PC-9 (cell line): ENCODE results near the gene TSPAN11. TPM values are rescaled to one million over a fixed set of nuclear protein-coding genes. Genes with fewer than 3 reads are reported as not detected.

ENCODE experiments used
- BruUV-seq: library from RNA; stranded (reverse); fragments of 400-500 nt; replicated peaks from 2 replicates; lab custom pipeline; 2021; lab: Mats Ljungman, UMichigan
- CTCF ChIA-PET: fragments of 300-600 bp; sonication (Branson Sonifier 250); formaldehyde crosslinking; loops from one replicate; lab custom pipeline; 2022; ENCODE audit warnings: antibody characterized with exemption; lab: Charles Lee
- POLR2A ChIA-PET: fragments of 300-600 bp; sonication (Branson Sonifier 250); formaldehyde crosslinking; loops from one replicate; lab custom pipeline; 2022; ENCODE audit warnings: antibody characterized with exemption; ENCODE audit not compliant: unreplicated experiment; lab: Charles Lee
- DNase-seq, 2 experiments: peaks; one replicate each; pipeline versions ENCODE4 v3.0.0 to v3.0.0-alpha.2; 2015 to 2022; ENCODE audit warnings: mixed read lengths in 1 of 2
- H2AFZ ChIP-seq: fragments of 200-600 bp; sonication (generic); 2 replicates; pipeline ENCODE4 v1.8.1; 2017; ENCODE audit warnings: antibody characterized with exemption
- H3F3A ChIP-seq: fragments of 200-600 bp; sonication (generic); 2 replicates; pipeline ENCODE4 v1.8.1; 2017; ENCODE audit warnings: antibody characterized with exemption, mild to moderate bottlenecking, low read depth; ENCODE audit not compliant: insufficient read depth
- H3K27ac ChIP-seq: fragments of 200-600 bp; sonication (generic); 2 replicates; pipeline ENCODE4 v1.6.1; 2016; ENCODE audit warnings: mixed run types
- H3K27me3 ChIP-seq: fragments of 200-600 bp; sonication (generic); 2 replicates; pipeline ENCODE4 v1.6.1; 2016; ENCODE audit warnings: low read depth, mixed run types; ENCODE audit not compliant: insufficient read depth
- H3K36me3 ChIP-seq: fragments of 200-600 bp; sonication (generic); 2 replicates; pipeline ENCODE4 v1.6.1; 2016; ENCODE audit warnings: low read depth, mixed run types
- H3K4me1 ChIP-seq: fragments of 200-600 bp; sonication (generic); replicated peaks from 2 replicates; pipeline ENCODE4 v1.6.1; 2016; ENCODE audit warnings: mixed run types; ENCODE audit not compliant: insufficient read depth
- H3K4me2 ChIP-seq: fragments of 200-600 bp; sonication (generic); 2 replicates; pipeline ENCODE4 v1.6.1; 2017; ENCODE audit warnings: mixed run types
- H3K4me3 ChIP-seq: fragments of 200-600 bp; sonication (generic); 2 replicates; pipeline ENCODE4 v1.6.1; 2016; ENCODE audit warnings: mixed run types
- H3K79me2 ChIP-seq: fragments of 200-600 bp; sonication (generic); 2 replicates; pipeline ENCODE4 v1.6.1; 2017; ENCODE audit warnings: low read depth, mixed run types
- H3K9me2 ChIP-seq: fragments of 200-600 bp; sonication (generic); 2 replicates; pipeline ENCODE4 v1.8.1; 2017; ENCODE audit warnings: mild to moderate bottlenecking; ENCODE audit not compliant: insufficient read depth
- H3K9me3 ChIP-seq: fragments of 200-600 bp; sonication (generic); 2 replicates; pipeline ENCODE4 v1.8.1; 2016; ENCODE audit warnings: low read depth; ENCODE audit not compliant: insufficient read depth
- H4K20me1 ChIP-seq: fragments of 200-600 bp; sonication (generic); 2 replicates; pipeline ENCODE4 v1.8.1; 2017; ENCODE audit not compliant: insufficient read depth
- CTCF ChIP-seq: fragments of 200-600 bp; sonication (generic); conservative IDR thresholded peaks from 2 replicates; pipeline ENCODE4 v1.6.1; 2017; ENCODE audit warnings: mixed run types, antibody characterized with exemption, mild to moderate bottlenecking, moderate library complexity
- EZH2 ChIP-seq: fragments of 200-600 bp; sonication (generic); IDR thresholded peaks from 2 replicates; pipeline ENCODE4 v1.8.0; 2017; ENCODE audit warnings: antibody characterized with exemption, low read depth
- intact Hi-C: fragments of 100-400 bp; cut with micrococcal nuclease; formaldehyde crosslinking; loops from one replicate; pipeline ENCODE4 v1.10.0; 2022; ENCODE audit not compliant: unreplicated experiment
- total RNA-seq: library from RNA; stranded (reverse); gene quantifications from 2 replicates; pipeline ENCODE4 v1.2.3, GENCODE V29; 2021

Gene TSPAN11
- total RNA-seq, 1 experiment from 2014 or later, result not detected

- TF ChIP-seq EZH2 (no peak), CTCF (no peak)
- CTCF ChIA-PET, result no interaction called here
- BruUV-seq, result no TSS peak
Observed at GRCh38 chr12:30909349-30910037, 17.1 kb upstream of the TSPAN11 start.

GRCh38 chr12:30910038-30910350, 16.6 kb upstream of the TSPAN11 start:
- TF ChIP-seq EZH2 (no peak), CTCF (no peak)
- Histone ChIP-seq H3K79me2 (no peaks in the 10 kb centered on the region), H3K4me2 (no peak overlapping the region), H4K20me1 (no peaks in the 10 kb centered on the region), H3K9me3 (no peaks in the 10 kb centered on the region), H3K27me3 (no peaks in the 10 kb centered on the region), H3K4me1 (no peaks in the 10 kb centered on the region), H3F3A (no peaks in the 10 kb centered on the region), H3K36me3 (no peaks in the 10 kb centered on the region), H3K9me2 (no peaks in the 10 kb centered on the region), H2AFZ (no peak overlapping the region), H3K4me3 (no peak overlapping the region), H3K27ac (no peak overlapping the region)
- no TSS peak for BruUV-seq
- no peak for DNase-seq
- intact Hi-C loops, result no loop called here
- ChIA-PET POLR2A (no interaction called here), CTCF (no interaction called here)

More at GRCh38 chr12:30909349-30910037, 17.1 kb upstream of the TSPAN11 start:
- Histone ChIP-seq H3K36me3 (no peaks in the 10 kb centered on the region), H3K4me2 (no peak overlapping the region), H3K9me2 (no peaks in the 10 kb centered on the region), H4K20me1 (no peaks in the 10 kb centered on the region), H3K79me2 (no peaks in the 10 kb centered on the region), H3K27me3 (no peaks in the 10 kb centered on the region), H3K27ac (no peak overlapping the region), H3F3A (no peaks in the 10 kb centered on the region), H3K4me3 (no peak overlapping the region), H3K4me1 (no peaks in the 10 kb centered on the region), H2AFZ (no peak overlapping the region), H3K9me3 (no peaks in the 10 kb centered on the region)
- POLR2A ChIA-PET, result no interaction called here
- no peak for DNase-seq
- intact Hi-C loops, result no loop called here

GRCh38 chr12:30911207-30911606, 15.3 kb upstream of the TSPAN11 start:
- POLR2A ChIA-PET, result no interaction called here

More at GRCh38 chr12:30911207-30911606, 15.3 kb upstream of the TSPAN11 start:
- no TSS peak for BruUV-seq
- Histone ChIP-seq H3K4me1 (no peaks in the 10 kb centered on the region), H3K9me2 (no peaks in the 10 kb centered on the region), H3K9me3 (no peaks in the 10 kb centered on the region), H3F3A (no peaks in the 10 kb centered on the region), H3K27me3 (no peaks in the 10 kb centered on the region), H3K4me2 (no peak overlapping the region), H3K79me2 (no peaks in the 10 kb centered on the region), H3K4me3 (no peak overlapping the region), H2AFZ (no peak overlapping the region), H4K20me1 (no peaks in the 10 kb centered on the region), H3K36me3 (no peaks in the 10 kb centered on the region), H3K27ac (no peak overlapping the region)
- CTCF ChIA-PET, result no interaction called here
- intact Hi-C loops, result no loop called here
- DNase-seq, result no peak
- TF ChIP-seq CTCF, result no peak
- no peak for TF ChIP-seq EZH2
